Fibroblast of pulmonary artery (primary cell): Measurements from ENCODE around the gene SPINK13.
"Not testable (repeated sequence)": the region's sequence is repeated elsewhere in the genome, so short reads cannot be mapped to it uniquely, and the experiment has no call there.

Experiments used
- DNase-seq: peaks from one replicate; pipeline ENCODE4 v3.0.0-alpha.2; 2010; ENCODE audit warnings: low read depth
- H3K4me3 ChIP-seq: replicated peaks from 2 replicates; pipeline ENCODE4 v1.5.1; 2011; ENCODE audit warnings: low read depth, mild to moderate bottlenecking, control low read depth, low read length, moderate library complexity
- CTCF ChIP-seq: IDR thresholded peaks from 2 replicates; pipeline ENCODE4 v1.5.1; 2011; ENCODE audit warnings: mild to moderate bottlenecking, control low read depth, low read length, inconsistent platforms; ENCODE audit errors: missing control alignments

Gene SPINK13

GRCh38 chr5:148312153-148312552, 43.6 kb downstream of the SPINK13 start, which contains the start of gene SPINK7:
Gene SPINK7, plus strand, starts transcription at chr5:148312423. Its CDS starts 61 bp downstream, at chr5:148312484.
- no peak for TF ChIP-seq CTCF
- H3K4me3 ChIP-seq = no peak within 1 kb of the TSS
- DNase-seq = no peak

- TF ChIP-seq CTCF = no peak
- H3K4me3 ChIP-seq = no peak overlapping the region
- no peak for DNase-seq
Observed at GRCh38 chr5:148314187-148314586, 45.6 kb downstream of the SPINK13 start.

- TF ChIP-seq CTCF = no peak
- no peak overlapping the region for H3K4me3 ChIP-seq
- no peak for DNase-seq
Observed at GRCh38 chr5:148314731-148315130, 46.1 kb downstream of the SPINK13 start.

- H3K4me3 ChIP-seq = peak overlapping the region; percentile 37
- DNase-seq = not testable (repeated sequence)
Observed at GRCh38 chr5:148320011-148320963, 51.7 kb downstream of the SPINK13 start.

GRCh38 chr5:148333262-148333849, 64.8 kb downstream of the SPINK13 start:
- no peak for DNase-seq
- H3K4me3 ChIP-seq = no peak overlapping the region

GRCh38 chr5:148335259-148335658, 66.7 kb downstream of the SPINK13 start, which contains the start of gene SPINK9:
Gene SPINK9, plus strand, starts transcription at chr5:148335559. Its CDS starts 55 bp downstream, at chr5:148335614.
- no peak for TF ChIP-seq CTCF
- DNase-seq = no peak
- no peak within 1 kb of the TSS for H3K4me3 ChIP-seq

More at GRCh38 chr5:148333262-148333849, 64.8 kb downstream of the SPINK13 start:
- no peak for TF ChIP-seq CTCF
